ENCODE data around the gene ETNK2. TPM values are rescaled to one million over a fixed set of nuclear protein-coding genes. Genes with fewer than 3 reads are reported as not detected.

ETNK2 gene
- total RNA-seq, 1 donor from 2014 or later: 10.0 TPM

DNA sequence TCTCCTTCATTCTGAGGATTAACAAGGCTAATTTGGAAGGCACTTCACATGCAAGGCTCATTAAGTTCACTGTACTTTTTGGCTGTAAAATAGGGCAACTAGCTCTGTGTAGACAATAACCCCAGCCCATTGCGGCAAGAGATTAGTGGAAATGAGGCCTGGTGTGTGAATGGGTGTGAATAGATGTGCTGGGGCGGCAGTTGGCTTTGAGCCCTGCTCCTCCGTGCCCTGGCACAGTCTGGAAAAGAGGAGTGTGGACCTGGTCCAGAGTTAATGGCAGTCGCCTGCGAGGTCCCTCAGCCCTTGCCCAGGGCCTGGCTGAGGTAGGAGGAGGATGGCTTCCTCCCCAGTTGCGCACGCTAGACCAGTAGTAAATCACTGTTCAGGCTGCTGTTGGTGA lies 39.6 kb upstream of the ETNK2 start:
- no peak for TF ChIP-seq CTCF (conservative IDR thresholded peaks at IDR 0.05)
- Mint-ChIP-seq H3K27ac (no peak overlapping the region), H3K36me3 (no peaks in the 10 kb centered on the region), H3K4me3 (peak overlapping the region; percentile 53), H3K9me3 (no peaks in the 10 kb centered on the region), H3K27me3 (peaks cover 74% of the 10 kb centered on the region), H3K4me1 (ENCODE audit: unreplicated experiment) (peaks cover 25% of the 10 kb centered on the region)
- DNase-seq (ENCODE audit: extremely low spot score, unreplicated experiment): no peak

GRCh38 chr1:204190212-204191211 lies 38.7 kb upstream of the ETNK2 start:
- Mint-ChIP-seq H3K4me1 (ENCODE audit: unreplicated experiment) (peaks cover 25% of the 10 kb centered on the region), H3K36me3 (no peaks in the 10 kb centered on the region), H3K4me3 (peak overlapping the region; percentile 66), H3K9me3 (no peaks in the 10 kb centered on the region), H3K27ac (peak overlapping the region; percentile 54), H3K27me3 (peaks cover 73% of the 10 kb centered on the region)
- DNase-seq (ENCODE audit: extremely low spot score, unreplicated experiment): no peak
- no peak for TF ChIP-seq CTCF (conservative IDR thresholded peaks at IDR 0.05)

DNA sequence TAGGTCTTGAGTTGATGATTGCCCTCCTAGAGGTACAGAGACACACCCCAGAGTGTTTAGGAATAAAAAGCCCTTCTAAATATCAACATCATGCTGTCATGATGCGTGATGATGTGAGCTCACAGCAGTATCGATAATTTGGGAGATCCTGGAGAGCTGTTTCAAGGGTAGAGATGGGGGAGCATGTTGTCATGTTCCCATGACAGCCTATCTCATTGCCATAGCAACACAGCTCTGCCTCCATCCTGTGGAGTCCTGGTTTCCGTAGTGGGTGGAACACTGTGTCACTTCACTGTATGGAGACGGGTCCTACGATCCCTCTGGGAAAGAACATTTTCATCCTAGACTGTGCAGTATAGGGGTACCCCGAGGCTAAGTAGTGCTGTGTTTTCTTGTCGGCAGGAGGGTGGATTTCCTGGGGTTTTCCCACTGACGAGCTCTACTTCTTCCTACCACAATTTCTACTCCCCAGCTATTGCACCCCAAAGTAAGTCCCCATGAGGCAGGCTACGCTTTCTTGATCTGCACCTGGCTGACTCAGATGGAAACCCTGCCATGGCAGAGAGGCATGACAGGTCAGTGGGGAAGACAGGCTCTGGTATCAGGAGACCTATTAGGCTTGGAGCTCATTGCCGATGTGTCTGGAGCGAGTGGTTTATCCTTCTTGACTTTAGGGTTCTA lies 37.3 kb upstream of the ETNK2 start:
- Mint-ChIP-seq H3K27me3 (peaks cover 61% of the 10 kb centered on the region), H3K4me3 (no peak overlapping the region), H3K36me3 (no peaks in the 10 kb centered on the region), H3K27ac (no peak overlapping the region), H3K4me1 (ENCODE audit: unreplicated experiment) (peaks cover 18% of the 10 kb centered on the region), H3K9me3 (no peaks in the 10 kb centered on the region)
- TF ChIP-seq CTCF (conservative IDR thresholded peaks at IDR 0.05): no peak
- DNase-seq (ENCODE audit: extremely low spot score, unreplicated experiment): no peak

DNA sequence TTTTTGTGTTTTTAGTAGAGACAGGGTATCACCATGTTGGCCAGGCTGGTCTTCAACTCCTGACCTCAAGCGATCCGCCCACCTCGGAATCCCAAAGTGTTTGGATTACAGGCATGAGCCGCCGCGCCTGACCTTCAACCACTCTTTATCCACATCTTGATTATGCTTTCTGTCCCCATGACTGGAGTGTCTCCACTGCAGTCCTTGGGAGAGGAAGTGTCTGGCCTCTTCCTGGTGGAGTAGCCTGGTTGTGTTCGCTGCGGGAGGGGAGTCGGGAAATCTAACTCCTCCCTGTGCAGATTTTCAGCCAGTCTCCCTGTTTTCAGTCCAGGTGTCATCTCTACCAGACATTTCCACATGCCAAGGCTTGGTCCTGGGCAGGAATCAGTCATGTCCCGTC lies 34.8 kb upstream of the ETNK2 start:
- no peak for TF ChIP-seq CTCF (conservative IDR thresholded peaks at IDR 0.05)
- peaks cover 17% of the 10 kb centered on the region for H3K4me1 Mint-ChIP-seq (ENCODE audit: unreplicated experiment)
- H3K27me3 Mint-ChIP-seq: peaks cover 46% of the 10 kb centered on the region
- H3K36me3 Mint-ChIP-seq: no peaks in the 10 kb centered on the region
- H3K27ac Mint-ChIP-seq: no peak overlapping the region
- DNase-seq (ENCODE audit: extremely low spot score, unreplicated experiment): no peak
- no peak overlapping the region for H3K4me3 Mint-ChIP-seq
- no peaks in the 10 kb centered on the region for H3K9me3 Mint-ChIP-seq

GRCh38 chr1:204181116-204181515 lies 29.3 kb upstream of the ETNK2 start:
- TF ChIP-seq CTCF (conservative IDR thresholded peaks at IDR 0.05): no peak
- Mint-ChIP-seq H3K27ac (no peak overlapping the region), H3K36me3 (no peaks in the 10 kb centered on the region), H3K27me3 (peaks cover 11% of the 10 kb centered on the region), H3K4me3 (no peak overlapping the region), H3K9me3 (no peaks in the 10 kb centered on the region), H3K4me1 (ENCODE audit: unreplicated experiment) (peaks cover 9% of the 10 kb centered on the region)
- no peak for DNase-seq (ENCODE audit: extremely low spot score, unreplicated experiment)
